Mucosa of rectum (tissue), 2 donors: Measurements from ENCODE around the gene FOXD4L6.
"Not testable (repeated sequence)": the region's sequence is repeated elsewhere in the genome, so short reads cannot be mapped to it uniquely, and the experiment has no call there.

Experiments
- H3K27ac ChIP-seq, 2 donors: one replicate each; pipeline ENCODE4 v1.7.0; 2013; ENCODE audit warnings: inconsistent platforms in 2 of 2, low read depth in 2 of 2, low read length in 2 of 2
- H3K27me3 ChIP-seq, 2 donors: one replicate each; pipeline ENCODE4 v1.7.0; 2013; ENCODE audit warnings: low read length in 2 of 2; ENCODE audit not compliant: control insufficient read depth in 2 of 2, insufficient read depth in 2 of 2
- H3K36me3 ChIP-seq, 2 donors: one replicate each; pipeline ENCODE4 v1.7.0; 2013; ENCODE audit warnings: low read length in 2 of 2; ENCODE audit not compliant: control insufficient read depth in 2 of 2, insufficient read depth in 2 of 2
- H3K4me1 ChIP-seq, 2 donors: one replicate each; pipeline ENCODE4 v1.7.0; 2013; ENCODE audit warnings: low read length in 2 of 2, mild to moderate bottlenecking in 1 of 2; ENCODE audit not compliant: control insufficient read depth in 2 of 2, insufficient read depth in 2 of 2
- H3K4me3 ChIP-seq, 2 donors: one replicate each; pipeline ENCODE4 v1.7.0; 2013; ENCODE audit warnings: low read length in 2 of 2
- H3K9ac ChIP-seq, 2 donors: one replicate each; pipeline ENCODE4 v1.7.0; 2013; ENCODE audit warnings: low read length in 2 of 2, low read depth in 1 of 2, mild to moderate bottlenecking in 1 of 2
- H3K9me3 ChIP-seq, 2 donors: one replicate each; pipeline ENCODE4 v1.7.0; 2013; ENCODE audit warnings: low read length in 2 of 2; ENCODE audit not compliant: control insufficient read depth in 2 of 2
- donor health status: healthy.
- donor health status: Normal muscosa, but diverticular disease.

Gene FOXD4L6

DNA sequence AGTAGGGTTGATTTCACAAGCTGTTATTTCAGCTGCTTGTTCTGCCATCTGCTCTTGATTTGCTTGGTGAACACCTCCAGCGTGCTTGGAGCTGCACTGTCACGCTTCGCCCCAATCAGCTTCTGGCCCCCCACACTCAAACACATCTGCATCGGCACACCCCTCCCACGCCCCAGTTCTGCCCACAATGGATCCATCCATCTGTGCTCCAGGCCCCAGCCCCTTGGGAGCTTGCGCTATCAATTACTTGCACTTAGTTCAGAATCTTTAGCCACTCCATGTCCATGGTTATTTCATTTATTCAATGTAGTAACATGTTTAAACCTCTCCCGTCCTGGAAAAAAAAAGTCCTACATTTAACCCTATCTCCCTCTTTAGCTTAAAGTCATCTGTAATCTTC, 28.0 kb downstream of the FOXD4L6 start:
- H3K4me1 ChIP-seq, H3K27ac ChIP-seq, H3K9ac ChIP-seq, H3K36me3 ChIP-seq, H3K27me3 ChIP-seq, H3K9me3 ChIP-seq, H3K4me3 ChIP-seq: not testable (repeated sequence)

DNA sequence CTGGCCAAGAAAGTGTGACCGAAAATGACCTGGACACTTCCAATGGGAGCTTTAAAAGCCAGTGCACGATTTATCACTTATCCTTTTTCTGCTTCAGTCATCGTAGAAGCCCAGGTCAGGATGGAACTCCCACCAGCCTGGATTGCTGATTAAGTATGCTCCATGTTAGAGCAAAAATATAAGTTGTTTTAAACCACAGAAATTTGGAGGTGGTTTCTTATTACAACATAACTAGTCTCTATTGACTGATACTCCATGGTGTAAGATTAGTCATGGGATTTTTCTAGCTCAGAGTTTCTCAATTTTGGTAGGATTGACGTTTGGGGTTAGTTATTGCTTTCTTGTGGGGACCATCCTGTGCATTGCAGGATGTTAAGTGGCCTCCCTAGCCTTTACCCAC, 29.7 kb downstream of the FOXD4L6 start:
- H3K9ac ChIP-seq, H3K4me1 ChIP-seq, H3K36me3 ChIP-seq, H3K9me3 ChIP-seq, H3K4me3 ChIP-seq, H3K27ac ChIP-seq, H3K27me3 ChIP-seq: not testable (repeated sequence)

DNA sequence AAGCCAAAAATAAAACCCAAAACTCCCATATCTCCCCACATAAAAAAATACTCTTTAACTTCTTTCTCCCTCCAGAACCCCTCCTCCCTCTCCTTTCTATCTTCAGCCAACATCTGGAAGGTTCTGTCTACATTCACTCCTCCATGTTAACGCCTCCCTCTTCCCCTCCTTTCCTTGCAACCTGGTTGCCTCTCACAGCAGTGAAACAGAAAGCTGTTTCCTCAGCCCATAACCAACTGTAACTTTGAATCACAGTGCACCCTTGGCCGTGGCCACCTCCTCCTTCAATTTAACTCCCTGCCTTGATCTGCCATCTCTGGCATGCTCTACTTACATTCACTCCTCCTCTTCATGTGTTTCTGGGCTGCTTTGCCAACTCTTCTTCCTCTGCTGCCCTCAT, 33.4 kb downstream of the FOXD4L6 start:
- not testable (repeated sequence) for H3K4me3 ChIP-seq, H3K4me1 ChIP-seq, H3K36me3 ChIP-seq, H3K27ac ChIP-seq, H3K9me3 ChIP-seq, H3K27me3 ChIP-seq, H3K9ac ChIP-seq

- H3K4me3 ChIP-seq, H3K27me3 ChIP-seq, H3K27ac ChIP-seq, H3K9ac ChIP-seq, H3K9me3 ChIP-seq, H3K36me3 ChIP-seq, H3K4me1 ChIP-seq: not testable (repeated sequence)
Measured at GRCh38 chr9:41094010-41094773, 34.3 kb downstream of the FOXD4L6 start.

- not testable (repeated sequence) for H3K9me3 ChIP-seq, H3K36me3 ChIP-seq, H3K4me3 ChIP-seq, H3K27ac ChIP-seq, H3K4me1 ChIP-seq, H3K9ac ChIP-seq, H3K27me3 ChIP-seq
Measured at GRCh38 chr9:41090922-41091321, 37.6 kb downstream of the FOXD4L6 start.

GRCh38 chr9:41090386-41090785, 38.1 kb downstream of the FOXD4L6 start:
- not testable (repeated sequence) for H3K9me3 ChIP-seq, H3K4me1 ChIP-seq, H3K36me3 ChIP-seq, H3K4me3 ChIP-seq, H3K27me3 ChIP-seq, H3K9ac ChIP-seq, H3K27ac ChIP-seq

DNA sequence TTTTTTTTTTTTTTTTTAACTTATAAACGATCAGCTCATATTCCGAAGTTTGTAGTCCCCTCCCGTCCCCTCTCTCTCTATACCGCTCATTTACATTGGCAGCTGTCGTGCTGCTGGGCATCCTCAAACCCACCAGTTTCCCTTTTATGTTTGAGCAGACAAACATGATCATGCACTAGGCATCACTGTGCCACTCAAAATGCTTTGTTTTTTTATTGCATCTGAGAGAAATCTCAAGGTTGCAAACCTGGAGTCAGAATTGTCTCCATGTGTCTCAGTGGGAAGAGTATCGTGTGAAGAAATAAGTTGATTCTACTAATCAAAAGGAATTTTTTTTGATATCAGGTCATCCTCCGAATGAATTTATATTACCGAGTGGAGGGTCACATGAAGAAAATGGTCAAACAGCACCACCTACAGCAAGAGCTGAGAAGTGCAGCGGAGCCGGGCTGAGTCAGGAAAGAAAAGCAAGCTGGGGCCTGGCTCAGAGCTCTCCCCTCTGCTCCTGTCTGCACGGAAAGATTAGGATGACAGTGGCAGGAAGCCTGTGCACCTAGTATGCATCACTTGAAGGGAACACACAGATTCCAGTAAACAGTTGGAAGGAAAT, 39.9 kb downstream of the FOXD4L6 start:
- H3K27me3 ChIP-seq, H3K4me1 ChIP-seq, H3K36me3 ChIP-seq, H3K9ac ChIP-seq, H3K27ac ChIP-seq, H3K9me3 ChIP-seq, H3K4me3 ChIP-seq: not testable (repeated sequence)

GRCh38 chr9:41087929-41088328, 40.6 kb downstream of the FOXD4L6 start:
- not testable (repeated sequence) for H3K27ac ChIP-seq, H3K9me3 ChIP-seq, H3K36me3 ChIP-seq, H3K9ac ChIP-seq, H3K27me3 ChIP-seq, H3K4me3 ChIP-seq, H3K4me1 ChIP-seq

DNA sequence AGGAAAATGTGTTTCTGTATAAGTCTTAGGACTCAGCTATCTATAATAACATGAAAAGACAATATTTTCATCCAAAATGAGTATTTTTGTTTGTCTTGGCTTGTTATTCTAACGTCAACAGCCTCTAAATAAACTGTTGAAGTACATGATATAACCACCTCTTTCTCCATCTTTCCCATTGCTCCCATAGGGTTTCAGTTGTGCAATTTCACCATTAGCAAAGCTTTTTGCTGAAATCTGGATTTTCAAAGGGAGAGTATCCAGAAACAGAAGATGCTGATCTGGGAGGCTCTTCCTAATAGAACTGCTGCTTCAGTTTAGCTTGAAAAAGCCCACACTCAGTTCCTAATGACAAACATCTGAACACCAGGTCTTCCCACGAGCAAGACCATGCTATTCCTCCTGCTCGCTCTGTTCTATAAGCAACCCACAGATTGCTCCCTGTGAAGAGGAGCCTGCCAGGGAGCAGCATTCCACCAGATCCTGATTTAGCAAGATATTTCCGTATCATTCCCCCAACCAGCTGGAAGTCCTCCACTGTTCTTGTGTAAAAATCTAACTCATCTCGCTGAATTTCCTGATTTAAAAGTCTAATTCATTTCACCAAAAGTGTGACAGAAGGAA, 41.2 kb downstream of the FOXD4L6 start:
- H3K9ac ChIP-seq, H3K27me3 ChIP-seq, H3K27ac ChIP-seq, H3K36me3 ChIP-seq, H3K4me3 ChIP-seq, H3K9me3 ChIP-seq, H3K4me1 ChIP-seq: not testable (repeated sequence)

DNA sequence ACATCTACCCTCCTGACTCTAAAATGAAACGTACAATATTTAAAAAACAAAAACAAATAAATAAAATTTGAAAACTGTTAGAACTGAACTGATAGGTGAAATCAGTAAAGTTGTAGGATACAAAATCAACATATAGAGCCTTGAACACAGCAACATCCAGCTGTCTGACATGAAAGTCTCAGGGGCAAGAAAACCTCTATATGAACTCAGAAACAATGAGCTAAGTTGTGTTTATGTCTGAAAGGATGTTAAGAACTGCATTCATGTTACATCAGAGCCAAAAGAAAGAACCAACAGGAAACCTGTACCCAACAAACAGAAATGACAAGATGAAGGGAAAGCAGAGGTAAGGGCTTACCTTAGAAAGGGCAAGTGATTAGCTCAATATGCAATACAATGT, 41.8 kb downstream of the FOXD4L6 start:
- H3K9ac ChIP-seq, H3K27me3 ChIP-seq, H3K4me3 ChIP-seq, H3K4me1 ChIP-seq, H3K27ac ChIP-seq, H3K36me3 ChIP-seq, H3K9me3 ChIP-seq: not testable (repeated sequence)
